Lower leg skin (tissue), 3 donors: ENCODE measurements around the gene BLM.

ENCODE experiments used
- POLR2A ChIP-seq, 2 donors: fragments of 450-650 bp; IDR thresholded peaks; one replicate each; pipeline ENCODE4 v1.6.1; 2016 to 2017; ENCODE audit warnings: antibody characterized with exemption in 2 of 2, mild to moderate bottlenecking in 1 of 2, moderate library complexity in 1 of 2
- TF ChIP-seq, protein P1 (sequence below), 3 donors: fragments of 450-650 bp; IDR thresholded peaks; one replicate each; pipeline ENCODE4 v1.5.1; 2016; ENCODE audit warnings: antibody characterized with exemption in 3 of 3, mild to moderate bottlenecking in 3 of 3, moderate library complexity in 2 of 3

DNA sequence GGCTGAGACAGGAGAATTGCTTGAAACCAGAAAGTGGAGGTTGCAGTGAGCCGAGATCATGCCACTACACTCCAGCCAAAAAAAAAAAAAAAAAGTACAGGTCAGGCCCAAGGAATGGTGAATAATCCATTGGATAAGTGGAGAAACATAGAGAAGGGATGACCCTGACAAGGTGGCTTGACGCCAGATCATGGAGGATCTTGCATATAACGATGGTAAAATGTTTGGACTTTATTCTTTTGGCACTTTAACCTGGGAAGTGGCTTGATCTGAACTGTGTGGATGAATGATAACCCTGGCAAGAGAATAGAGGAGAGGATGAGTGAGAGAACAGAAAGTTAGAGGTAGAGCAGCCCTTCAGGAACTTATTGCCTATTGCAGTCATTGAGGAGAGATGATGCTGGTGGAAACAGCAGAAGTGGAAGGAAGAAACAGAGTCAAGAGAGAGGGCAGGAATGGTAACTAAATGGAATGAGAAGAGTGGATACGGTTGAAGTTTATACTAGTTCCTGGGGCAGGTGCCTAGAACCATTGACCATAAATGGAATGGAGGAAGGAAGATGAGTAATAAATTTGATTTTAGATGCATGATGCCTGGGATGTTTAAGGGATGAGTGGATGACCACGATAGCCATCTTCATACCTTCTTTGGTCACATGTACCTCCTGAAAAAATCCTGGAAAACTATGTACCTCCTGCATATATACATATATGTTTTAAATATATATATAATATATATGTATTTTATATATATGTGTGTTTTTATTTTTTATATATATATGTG is 57.8 kb downstream of the BLM start:
- TF ChIP-seq, protein P1, sequence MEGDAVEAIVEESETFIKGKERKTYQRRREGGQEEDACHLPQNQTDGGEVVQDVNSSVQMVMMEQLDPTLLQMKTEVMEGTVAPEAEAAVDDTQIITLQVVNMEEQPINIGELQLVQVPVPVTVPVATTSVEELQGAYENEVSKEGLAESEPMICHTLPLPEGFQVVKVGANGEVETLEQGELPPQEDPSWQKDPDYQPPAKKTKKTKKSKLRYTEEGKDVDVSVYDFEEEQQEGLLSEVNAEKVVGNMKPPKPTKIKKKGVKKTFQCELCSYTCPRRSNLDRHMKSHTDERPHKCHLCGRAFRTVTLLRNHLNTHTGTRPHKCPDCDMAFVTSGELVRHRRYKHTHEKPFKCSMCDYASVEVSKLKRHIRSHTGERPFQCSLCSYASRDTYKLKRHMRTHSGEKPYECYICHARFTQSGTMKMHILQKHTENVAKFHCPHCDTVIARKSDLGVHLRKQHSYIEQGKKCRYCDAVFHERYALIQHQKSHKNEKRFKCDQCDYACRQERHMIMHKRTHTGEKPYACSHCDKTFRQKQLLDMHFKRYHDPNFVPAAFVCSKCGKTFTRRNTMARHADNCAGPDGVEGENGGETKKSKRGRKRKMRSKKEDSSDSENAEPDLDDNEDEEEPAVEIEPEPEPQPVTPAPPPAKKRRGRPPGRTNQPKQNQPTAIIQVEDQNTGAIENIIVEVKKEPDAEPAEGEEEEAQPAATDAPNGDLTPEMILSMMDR (IDR thresholded peaks at IDR 0.05), result no peak
- TF ChIP-seq POLR2A (IDR thresholded peaks at IDR 0.05), result no peak
